CD4-positive, alpha-beta T cell treated with Interleukin-17A for 4 hours (primary cell): ENCODE data around the gene IFI30.
"Not testable (repeated sequence)": the region's sequence is repeated elsewhere in the genome, so short reads cannot be mapped to it uniquely, and the experiment has no call there.

Experiments
- DNase-seq: peaks from one replicate; pipeline ENCODE4 v3.0.0-alpha.2; 2020; ENCODE audit warnings: mixed read lengths

Gene IFI30

GRCh38 chr19:18152817-18153555 is 20.6 kb upstream of the IFI30 start, which contains the start of gene PIK3R2:
TSS of gene PIK3R2 (plus strand) at chr19:18153163. CDS start at chr19:18155880, 2,717 bp downstream.
- peak; percentile 99 for DNase-seq

- DNase-seq = peak; percentile 48
These were observed 20.0 kb upstream of the IFI30 start for GRCh38 chr19:18153556-18154134.

GRCh38 chr19:18155095-18156087 is 18.2 kb upstream of the IFI30 start:
- no peak for DNase-seq

- no peak for DNase-seq
These were observed 17.3 kb upstream of the IFI30 start for GRCh38 chr19:18156268-18156667.

- DNase-seq = no peak
These were observed 16.7 kb upstream of the IFI30 start for GRCh38 chr19:18156841-18157464.

- no peak for DNase-seq
These were observed 16.0 kb upstream of the IFI30 start for GRCh38 chr19:18157465-18158063.

- DNase-seq = no peak
These were observed 15.1 kb upstream of the IFI30 start for GRCh38 chr19:18158467-18158866.

GRCh38 chr19:18159059-18159616 is 14.5 kb upstream of the IFI30 start:
- DNase-seq = not testable (repeated sequence)

GRCh38 chr19:18159810-18160209 is 13.8 kb upstream of the IFI30 start:
- no peak for DNase-seq

GRCh38 chr19:18160493-18160970 is 13.1 kb upstream of the IFI30 start:
- no peak for DNase-seq

- DNase-seq = peak; percentile 84
These were observed 12.5 kb upstream of the IFI30 start for GRCh38 chr19:18160971-18161635.

- DNase-seq = no peak
These were observed 12.0 kb upstream of the IFI30 start for GRCh38 chr19:18161636-18162002.

GRCh38 chr19:18164072-18164471 is 9.5 kb upstream of the IFI30 start:
- DNase-seq = no peak

GRCh38 chr19:18165794-18166544 is 7.6 kb upstream of the IFI30 start:
- DNase-seq = no peak

- no peak for DNase-seq
These were observed 6.6 kb upstream of the IFI30 start for GRCh38 chr19:18167011-18167410.

- peak; percentile 73 for DNase-seq
These were observed 5.5 kb upstream of the IFI30 start for GRCh38 chr19:18167975-18168645.

GRCh38 chr19:18168673-18169381 is 4.8 kb upstream of the IFI30 start:
- DNase-seq = no peak

GRCh38 chr19:18170714-18171255 is 2.8 kb upstream of the IFI30 start:
- DNase-seq = no peak
